Panc1 (cell line): ENCODE data around the gene CDYL. TPM values are rescaled to one million over a fixed set of nuclear protein-coding genes. Genes with fewer than 3 reads are reported as not detected.

Source experiments
- ATAC-seq: fragments of 200-7000 bp; cut with Tn5 transposase; 2 replicates; pipeline ENCODE4 v1.9.1; 2020; ENCODE audit warnings: mild to moderate bottlenecking, moderate library complexity
- BruUV-seq: library from RNA; stranded (reverse); fragments of 400-500 nt; replicated peaks from 2 replicates; lab custom pipeline; 2021; lab: Mats Ljungman, UMichigan
- CTCF ChIA-PET: fragments of 300-600 bp; sonication (Branson Sonifier 250); formaldehyde crosslinking; loops from one replicate; lab custom pipeline; 2022; ENCODE audit warnings: antibody characterized with exemption; lab: Charles Lee
- POLR2A ChIA-PET: fragments of 300-600 bp; sonication (Branson Sonifier 250); formaldehyde crosslinking; loops from one replicate; lab custom pipeline; 2022; ENCODE audit warnings: antibody characterized with exemption; lab: Charles Lee
- DNase-seq: peaks from one replicate; pipeline ENCODE4 v3.0.0-alpha.2; 2010; ENCODE audit warnings: low read depth, low spot score
- H3K27ac ChIP-seq: 2 replicates; pipeline ENCODE4 v1.5.1; 2011; ENCODE audit warnings: mild to moderate bottlenecking, low read length, inconsistent platforms
- H3K27me3 ChIP-seq: fragments of 200-500 bp; sonication (Bioruptor generic); 2 replicates; pipeline ENCODE4 v1.6.0; 2014; ENCODE audit warnings: low read length, inconsistent platforms; ENCODE audit not compliant: control insufficient read depth, insufficient read depth
- H3K36me3 ChIP-seq: fragments of 200-500 bp; sonication (Bioruptor generic); 2 replicates; pipeline ENCODE4 v1.5.1; 2014; ENCODE audit warnings: inconsistent platforms, mild to moderate bottlenecking, low read length, moderate library complexity; ENCODE audit not compliant: control insufficient read depth, insufficient read depth
- H3K4me1 ChIP-seq: 2 replicates; pipeline ENCODE4 v1.5.1; 2011; ENCODE audit warnings: inconsistent platforms, mild to moderate bottlenecking, low read length, moderate library complexity; ENCODE audit not compliant: control insufficient read depth, insufficient read depth
- H3K4me3 ChIP-seq, 2 experiments: 2 replicates each; pipeline ENCODE4 v1.5.1; 2011 to 2012; ENCODE audit warnings: low read depth in 2 of 2, low read length in 2 of 2, mild to moderate bottlenecking in 2 of 2, inconsistent platforms in 1 of 2, moderate library complexity in 1 of 2
- H3K9me3 ChIP-seq: fragments of 200-500 bp; sonication (Bioruptor generic); 2 replicates; pipeline ENCODE4 v1.5.1; 2014; ENCODE audit warnings: low read depth, mild to moderate bottlenecking, inconsistent platforms, low read length, moderate library complexity; ENCODE audit not compliant: control insufficient read depth, insufficient read depth
- POLR2AphosphoS5 ChIP-seq: IDR thresholded peaks from 2 replicates; pipeline ENCODE4 v1.6.1; 2012; ENCODE audit warnings: mild to moderate bottlenecking, low read depth, low read length, moderate library complexity
- SIN3A ChIP-seq: IDR thresholded peaks from 2 replicates; pipeline ENCODE4 v1.6.1; 2012; ENCODE audit warnings: low read depth, mild to moderate bottlenecking, low read length, moderate library complexity, borderline replicate concordance; ENCODE audit not compliant: insufficient read depth
- TCF7L2 ChIP-seq: IDR thresholded peaks from 2 replicates; pipeline ENCODE4 v1.6.1; 2011; ENCODE audit warnings: mild to moderate bottlenecking, low read depth, low read length, inconsistent platforms
- in situ Hi-C: cut with HindIII; loops from 2 replicates; pipeline ENCODE4 v1.10.0; 2016; ENCODE audit warnings: low sequenced_read_pairs, low pct_unique_long_range_greater_than_20kb
- intact Hi-C: fragments of 100-400 bp; cut with micrococcal nuclease; formaldehyde crosslinking; loops from one replicate; pipeline ENCODE4 v1.10.0; 2022; ENCODE audit not compliant: unreplicated experiment
- total RNA-seq: library from RNA; stranded (reverse); gene quantifications from one replicate; pipeline ENCODE4 v1.2.1, GENCODE V29; 2021; ENCODE audit not compliant: unreplicated experiment
- TF ChIP-seq, protein P1 (sequence below): fragments of 450-650 bp; IDR thresholded peaks from 2 replicates; pipeline ENCODE4 v1.5.1; 2017; ENCODE audit warnings: mild to moderate bottlenecking
- TF ChIP-seq, protein P2 (sequence below), 2 experiments: IDR thresholded peaks; 2 replicates each; pipeline ENCODE4 v1.6.1; 2011 to 2012; ENCODE audit warnings: low read depth in 2 of 2, control low read depth in 1 of 2, low read length in 1 of 2, mild to moderate bottlenecking in 1 of 2, moderate library complexity in 1 of 2; ENCODE audit not compliant: insufficient read depth in 1 of 2

CDYL gene
- total RNA-seq, 1 experiment from 2014 or later: 61.4 TPM

DNA sequence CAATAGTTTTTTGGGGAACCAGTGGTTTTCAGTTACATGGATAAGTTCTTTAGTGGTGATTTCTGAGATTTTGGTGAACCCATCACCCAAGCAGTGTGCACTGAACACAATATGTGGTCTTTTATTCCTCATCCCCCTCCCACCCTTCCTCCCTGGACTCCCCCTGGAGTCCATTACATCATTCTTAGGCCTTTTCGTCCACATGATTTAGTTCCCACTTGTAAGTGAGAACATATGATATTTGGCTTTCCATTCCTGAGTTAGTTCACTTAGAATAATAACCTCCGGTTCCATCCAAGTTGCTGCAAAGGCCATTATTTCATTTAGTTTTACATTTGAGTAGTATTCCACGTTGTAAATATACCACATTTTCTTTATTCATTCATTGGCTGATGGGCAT, 199.3 kb downstream of the CDYL start:
- CTCF ChIA-PET: no interaction called here
- no peak for ATAC-seq

DNA sequence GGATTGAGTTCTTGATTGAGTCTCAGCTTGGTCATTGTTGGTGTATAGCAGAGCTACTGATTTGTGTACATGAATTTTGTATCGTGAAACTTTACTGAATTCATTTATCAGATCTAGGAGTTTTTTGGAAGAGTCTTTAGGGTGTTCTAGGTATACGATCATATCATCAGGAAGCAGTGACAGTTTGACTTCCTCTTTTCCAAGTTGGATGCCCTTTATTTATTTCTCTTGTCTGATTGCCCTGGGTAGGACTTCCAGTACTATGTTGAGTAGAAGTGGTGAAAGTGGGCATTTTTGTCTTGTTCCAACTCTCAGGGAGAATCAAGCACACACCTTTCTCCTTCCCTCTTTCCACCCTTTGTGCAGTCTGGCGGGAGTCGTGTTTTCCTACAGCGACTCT, 201.3 kb downstream of the CDYL start:
- TF ChIP-seq TCF7L2 (no peak), POLR2AphosphoS5 (no peak), SIN3A (no peak)
- TF ChIP-seq, protein P1, sequence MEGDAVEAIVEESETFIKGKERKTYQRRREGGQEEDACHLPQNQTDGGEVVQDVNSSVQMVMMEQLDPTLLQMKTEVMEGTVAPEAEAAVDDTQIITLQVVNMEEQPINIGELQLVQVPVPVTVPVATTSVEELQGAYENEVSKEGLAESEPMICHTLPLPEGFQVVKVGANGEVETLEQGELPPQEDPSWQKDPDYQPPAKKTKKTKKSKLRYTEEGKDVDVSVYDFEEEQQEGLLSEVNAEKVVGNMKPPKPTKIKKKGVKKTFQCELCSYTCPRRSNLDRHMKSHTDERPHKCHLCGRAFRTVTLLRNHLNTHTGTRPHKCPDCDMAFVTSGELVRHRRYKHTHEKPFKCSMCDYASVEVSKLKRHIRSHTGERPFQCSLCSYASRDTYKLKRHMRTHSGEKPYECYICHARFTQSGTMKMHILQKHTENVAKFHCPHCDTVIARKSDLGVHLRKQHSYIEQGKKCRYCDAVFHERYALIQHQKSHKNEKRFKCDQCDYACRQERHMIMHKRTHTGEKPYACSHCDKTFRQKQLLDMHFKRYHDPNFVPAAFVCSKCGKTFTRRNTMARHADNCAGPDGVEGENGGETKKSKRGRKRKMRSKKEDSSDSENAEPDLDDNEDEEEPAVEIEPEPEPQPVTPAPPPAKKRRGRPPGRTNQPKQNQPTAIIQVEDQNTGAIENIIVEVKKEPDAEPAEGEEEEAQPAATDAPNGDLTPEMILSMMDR: no peak
- TF ChIP-seq, protein P2, sequence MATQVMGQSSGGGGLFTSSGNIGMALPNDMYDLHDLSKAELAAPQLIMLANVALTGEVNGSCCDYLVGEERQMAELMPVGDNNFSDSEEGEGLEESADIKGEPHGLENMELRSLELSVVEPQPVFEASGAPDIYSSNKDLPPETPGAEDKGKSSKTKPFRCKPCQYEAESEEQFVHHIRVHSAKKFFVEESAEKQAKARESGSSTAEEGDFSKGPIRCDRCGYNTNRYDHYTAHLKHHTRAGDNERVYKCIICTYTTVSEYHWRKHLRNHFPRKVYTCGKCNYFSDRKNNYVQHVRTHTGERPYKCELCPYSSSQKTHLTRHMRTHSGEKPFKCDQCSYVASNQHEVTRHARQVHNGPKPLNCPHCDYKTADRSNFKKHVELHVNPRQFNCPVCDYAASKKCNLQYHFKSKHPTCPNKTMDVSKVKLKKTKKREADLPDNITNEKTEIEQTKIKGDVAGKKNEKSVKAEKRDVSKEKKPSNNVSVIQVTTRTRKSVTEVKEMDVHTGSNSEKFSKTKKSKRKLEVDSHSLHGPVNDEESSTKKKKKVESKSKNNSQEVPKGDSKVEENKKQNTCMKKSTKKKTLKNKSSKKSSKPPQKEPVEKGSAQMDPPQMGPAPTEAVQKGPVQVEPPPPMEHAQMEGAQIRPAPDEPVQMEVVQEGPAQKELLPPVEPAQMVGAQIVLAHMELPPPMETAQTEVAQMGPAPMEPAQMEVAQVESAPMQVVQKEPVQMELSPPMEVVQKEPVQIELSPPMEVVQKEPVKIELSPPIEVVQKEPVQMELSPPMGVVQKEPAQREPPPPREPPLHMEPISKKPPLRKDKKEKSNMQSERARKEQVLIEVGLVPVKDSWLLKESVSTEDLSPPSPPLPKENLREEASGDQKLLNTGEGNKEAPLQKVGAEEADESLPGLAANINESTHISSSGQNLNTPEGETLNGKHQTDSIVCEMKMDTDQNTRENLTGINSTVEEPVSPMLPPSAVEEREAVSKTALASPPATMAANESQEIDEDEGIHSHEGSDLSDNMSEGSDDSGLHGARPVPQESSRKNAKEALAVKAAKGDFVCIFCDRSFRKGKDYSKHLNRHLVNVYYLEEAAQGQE (IDR thresholded peaks at IDR 0.05; ENCODE audit: insufficient read depth in 1 of 2, low read depth in 2 of 2, low read length in 1 of 2): no peak
- in situ Hi-C loops: no loop called here
- H3K4me1 ChIP-seq: no peaks in the 10 kb centered on the region
- intact Hi-C loops: no loop called here
- H3K36me3 ChIP-seq: no peaks in the 10 kb centered on the region
- CTCF ChIA-PET: no interaction called here
- H3K9me3 ChIP-seq: peaks cover 3% of the 10 kb centered on the region; the same call in 1 of the 2 replicates
- ATAC-seq (no peak), DNase-seq (no peak)
- POLR2A ChIA-PET: no interaction called here
- H3K4me3 ChIP-seq: no peak overlapping the region
- no peaks in the 10 kb centered on the region for H3K27me3 ChIP-seq
- no peak overlapping the region for H3K27ac ChIP-seq
- no TSS peak for BruUV-seq

More for the DNA sequence above, 199.3 kb downstream of the CDYL start:
- no TSS peak for BruUV-seq
- Histone ChIP-seq H3K4me1 (no peaks in the 10 kb centered on the region), H3K36me3 (no peaks in the 10 kb centered on the region), H3K27ac (no peak overlapping the region), H3K9me3 (peaks cover 3% of the 10 kb centered on the region; the same call in 1 of the 2 replicates), H3K27me3 (no peaks in the 10 kb centered on the region), H3K4me3 (no peak overlapping the region)
- TF ChIP-seq, protein P2 (IDR thresholded peaks at IDR 0.05; ENCODE audit: insufficient read depth in 1 of 2, low read depth in 2 of 2, low read length in 1 of 2): no peak
- TF ChIP-seq POLR2AphosphoS5 (no peak), TCF7L2 (no peak), SIN3A (no peak)
- TF ChIP-seq, protein P1: no peak
- in situ Hi-C loops: no loop called here
- no peak for DNase-seq
- intact Hi-C loops: no loop called here
- POLR2A ChIA-PET: interaction anchor here (0.7 kb wide), 1 partner anchor 17 kb away, joined by 3 read pairs; no protein-coding TSS in a partner anchor
